Measurements from ENCODE around the gene GRHPR. TPM values are rescaled to one million over a fixed set of nuclear protein-coding genes. Genes with fewer than 3 reads are reported as not detected.

Gene GRHPR
- total RNA-seq, 1 donor from 2014 or later = 104 TPM

- no peak for DNase-seq
- no peak for TF ChIP-seq CTCF (IDR thresholded peaks at IDR 0.05; ENCODE audit: borderline replicate concordance)
- no peak overlapping the region for H3K27ac ChIP-seq (replicated peaks)
Observed at GRCh38 chr9:37451628-37452027, 29.1 kb downstream of the GRHPR start.

GRCh38 chr9:37452611-37453010, 30.1 kb downstream of the GRHPR start:
- TF ChIP-seq CTCF (IDR thresholded peaks at IDR 0.05; ENCODE audit: borderline replicate concordance) = no peak
- Histone ChIP-seq H3K27me3 (ENCODE audit: low read depth) (no peaks in the 10 kb centered on the region), H3K9me3 (replicated peaks) (peaks cover 6% of the 10 kb centered on the region), H3K4me3 (no peak overlapping the region), H3K27ac (replicated peaks) (no peak overlapping the region), H3K4me1 (peaks cover 20% of the 10 kb centered on the region), H3K36me3 (peaks cover 16% of the 10 kb centered on the region)
- DNase-seq = no peak
- intact Hi-C loops (cut with micrococcal nuclease) = no loop called here

More at GRCh38 chr9:37451628-37452027, 29.1 kb downstream of the GRHPR start:
- no peaks in the 10 kb centered on the region for H3K27me3 ChIP-seq (ENCODE audit: low read depth)
- H3K4me1 ChIP-seq = peaks cover 20% of the 10 kb centered on the region
- peaks cover 16% of the 10 kb centered on the region for H3K36me3 ChIP-seq
- intact Hi-C loops (cut with micrococcal nuclease) = no loop called here
- no peak overlapping the region for H3K4me3 ChIP-seq
- peaks cover 6% of the 10 kb centered on the region for H3K9me3 ChIP-seq (replicated peaks)

DNA sequence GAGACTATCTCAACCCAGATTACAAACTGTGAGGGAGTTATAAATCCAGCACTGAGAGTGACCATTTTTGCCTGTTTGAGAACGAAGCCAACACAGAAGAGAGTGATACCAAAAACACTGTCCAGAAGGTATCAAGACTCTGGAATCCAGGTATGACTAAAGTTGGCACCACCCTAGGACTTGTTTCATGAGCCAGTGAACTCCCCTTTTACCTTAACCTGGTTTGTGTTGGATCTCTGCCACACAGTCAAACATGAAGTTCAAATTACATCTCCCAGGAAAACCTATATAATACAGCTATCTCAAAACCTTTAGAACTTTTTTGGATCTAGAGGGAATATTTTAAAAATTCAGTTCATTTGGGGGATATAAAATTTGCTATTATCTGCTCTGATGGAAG, 31.3 kb downstream of the GRHPR start:
- Histone ChIP-seq H3K36me3 (peaks cover 12% of the 10 kb centered on the region), H3K27me3 (ENCODE audit: low read depth) (no peaks in the 10 kb centered on the region), H3K4me1 (peaks cover 20% of the 10 kb centered on the region), H3K4me3 (no peak overlapping the region), H3K27ac (replicated peaks) (no peak overlapping the region), H3K9me3 (replicated peaks) (peaks cover 6% of the 10 kb centered on the region)
- DNase-seq = no peak
- no peak for TF ChIP-seq CTCF (IDR thresholded peaks at IDR 0.05; ENCODE audit: borderline replicate concordance)
- intact Hi-C loops (cut with micrococcal nuclease) = no loop called here

GRCh38 chr9:37454238-37454637, 31.7 kb downstream of the GRHPR start:
- Histone ChIP-seq H3K27ac (replicated peaks) (no peak overlapping the region), H3K36me3 (peaks cover 12% of the 10 kb centered on the region), H3K27me3 (ENCODE audit: low read depth) (no peaks in the 10 kb centered on the region), H3K4me3 (no peak overlapping the region), H3K9me3 (replicated peaks) (peaks cover 6% of the 10 kb centered on the region), H3K4me1 (peaks cover 20% of the 10 kb centered on the region)
- no peak for DNase-seq
- intact Hi-C loops (cut with micrococcal nuclease) = no loop called here
- no peak for TF ChIP-seq CTCF (IDR thresholded peaks at IDR 0.05; ENCODE audit: borderline replicate concordance)

- no peak for TF ChIP-seq CTCF (IDR thresholded peaks at IDR 0.05; ENCODE audit: borderline replicate concordance)
- Histone ChIP-seq H3K4me3 (no peak overlapping the region), H3K9me3 (replicated peaks) (peaks cover 6% of the 10 kb centered on the region), H3K27me3 (ENCODE audit: low read depth) (no peaks in the 10 kb centered on the region), H3K27ac (replicated peaks) (no peak overlapping the region), H3K4me1 (peaks cover 25% of the 10 kb centered on the region), H3K36me3 (peaks cover 12% of the 10 kb centered on the region)
- no peak for DNase-seq
- intact Hi-C loops (cut with micrococcal nuclease) = no loop called here
Observed at GRCh38 chr9:37455884-37456647, 33.6 kb downstream of the GRHPR start.
